ENCODE data around the gene ACOT13. TPM values are rescaled to one million over a fixed set of nuclear protein-coding genes. Genes with fewer than 3 reads are reported as not detected.

ACOT13 gene
- total and polyA plus RNA-seq, 2 donors (not counting 1 experiment from before 2014, with no cell fraction given) = 3.6 to 6.6 TPM

DNA sequence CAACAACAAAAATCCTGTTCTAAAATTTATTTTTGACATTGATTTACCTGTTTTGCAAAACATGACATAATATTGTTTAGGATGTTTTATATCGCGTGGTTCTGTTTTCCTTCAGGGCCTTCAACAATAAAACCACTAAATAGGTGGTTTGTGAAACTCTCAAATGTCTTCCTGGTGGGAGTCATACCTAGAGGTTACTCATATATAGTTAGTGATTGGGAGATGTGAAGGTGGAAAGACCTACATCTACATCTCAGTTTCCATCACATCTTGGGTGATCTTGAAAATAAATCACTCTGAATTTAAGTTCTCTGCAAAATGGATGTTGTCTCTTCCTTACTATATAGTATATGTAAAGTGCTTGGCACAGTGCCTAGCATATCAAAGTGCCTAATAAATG lies 29.2 kb downstream of the ACOT13 start:
- ChIA-PET POLR2A (no interaction called here), CTCF (interaction anchor here (1.0 to 8.8 kb wide), 5 partner anchors 12 to 202 kb away, joined by 4 to 156 read pairs (median 5); partner anchors contain the start of gene ALDH5A1)
- H3K9me3 ChIP-seq (ENCODE audit: control extremely low read depth in 1 of 3, control insufficient read depth in 2 of 3, insufficient read depth in 1 of 3, low read length in 2 of 3) = no peaks in the 10 kb centered on the region
- peaks cover 0 to under 1% of the 10 kb centered on the region in 2 experiments for H3K36me3 ChIP-seq (replicated peaks in 1 of 2; ENCODE audit: control extremely low read depth in 1 of 2, control insufficient read depth in 1 of 2, extremely low read depth in 1 of 2, insufficient read depth in 2 of 2, low read length in 1 of 2)
- no peaks in the 10 kb centered on the region for H3K27me3 Mint-ChIP-seq
- TF ChIP-seq, protein P1, sequence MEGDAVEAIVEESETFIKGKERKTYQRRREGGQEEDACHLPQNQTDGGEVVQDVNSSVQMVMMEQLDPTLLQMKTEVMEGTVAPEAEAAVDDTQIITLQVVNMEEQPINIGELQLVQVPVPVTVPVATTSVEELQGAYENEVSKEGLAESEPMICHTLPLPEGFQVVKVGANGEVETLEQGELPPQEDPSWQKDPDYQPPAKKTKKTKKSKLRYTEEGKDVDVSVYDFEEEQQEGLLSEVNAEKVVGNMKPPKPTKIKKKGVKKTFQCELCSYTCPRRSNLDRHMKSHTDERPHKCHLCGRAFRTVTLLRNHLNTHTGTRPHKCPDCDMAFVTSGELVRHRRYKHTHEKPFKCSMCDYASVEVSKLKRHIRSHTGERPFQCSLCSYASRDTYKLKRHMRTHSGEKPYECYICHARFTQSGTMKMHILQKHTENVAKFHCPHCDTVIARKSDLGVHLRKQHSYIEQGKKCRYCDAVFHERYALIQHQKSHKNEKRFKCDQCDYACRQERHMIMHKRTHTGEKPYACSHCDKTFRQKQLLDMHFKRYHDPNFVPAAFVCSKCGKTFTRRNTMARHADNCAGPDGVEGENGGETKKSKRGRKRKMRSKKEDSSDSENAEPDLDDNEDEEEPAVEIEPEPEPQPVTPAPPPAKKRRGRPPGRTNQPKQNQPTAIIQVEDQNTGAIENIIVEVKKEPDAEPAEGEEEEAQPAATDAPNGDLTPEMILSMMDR (IDR thresholded peaks at IDR 0.05) = peak; percentile 1
- TF ChIP-seq EZH2 (IDR thresholded peaks at IDR 0.05; ENCODE audit: borderline replicate concordance, insufficient read depth, low read depth, low read length, poor library complexity, severe bottlenecking) = no peak
- intact Hi-C loops (cut with micrococcal nuclease) = loop anchor here (10.0 kb wide), 1 partner anchor 51 kb away; the partner anchor contains the start of gene KIAA0319
- H4K20me1 ChIP-seq (ENCODE audit: control insufficient read depth, insufficient read depth, low read length, poor library complexity, severe bottlenecking) = no peaks in the 10 kb centered on the region
- no peak overlapping the region for H3K27ac Mint-ChIP-seq
- no peaks in the 10 kb centered on the region for H3K27me3 ChIP-seq (replicated peaks in 1 of 4; ENCODE audit: control extremely low read depth in 1 of 4, control insufficient read depth in 3 of 4, insufficient read depth in 4 of 4, low read length in 3 of 4)
- no peaks in the 10 kb centered on the region for H3K4me1 ChIP-seq (ENCODE audit: control insufficient read depth in 2 of 2, insufficient read depth in 2 of 2, low read length in 2 of 2)
- ATAC-seq (ENCODE audit: low read depth) (no peak), DNase-seq (no peak)
- H3K9me3 Mint-ChIP-seq (ENCODE audit: insufficient read depth) = no peaks in the 10 kb centered on the region
- no peaks in the 10 kb centered on the region for H3K79me2 ChIP-seq (ENCODE audit: control insufficient read depth, insufficient read depth, low read length)
- H3K4me2 ChIP-seq (replicated peaks; ENCODE audit: low read depth, low read length, poor library complexity, severe bottlenecking) = no peak overlapping the region
- H3K27ac ChIP-seq (ENCODE audit: low read length in 2 of 2) = no peak overlapping the region
- H3K4me3 ChIP-seq (ENCODE audit: control extremely low read depth in 1 of 5, extremely low read depth in 1 of 5, insufficient read depth in 1 of 5, low read depth in 2 of 5, low read length in 4 of 5) = no peak overlapping the region
- H3K4me3 Mint-ChIP-seq = no peak overlapping the region
- no CpG with 5 or more reads among the region's 2 CpGs for WGBS (ENCODE audit: insufficient coverage)
- H3K9ac ChIP-seq (ENCODE audit: low read length) = no peak overlapping the region
- peaks cover 9% of the 10 kb centered on the region for H3K4me1 Mint-ChIP-seq
- no peak overlapping the region for H2AFZ ChIP-seq (ENCODE audit: insufficient read depth, low read depth, low read length, poor library complexity, severe bottlenecking)

- TF ChIP-seq, protein P1 (IDR thresholded peaks at IDR 0.05) = no peak
- no peak for TF ChIP-seq EZH2 (IDR thresholded peaks at IDR 0.05; ENCODE audit: borderline replicate concordance, insufficient read depth, low read depth, low read length, poor library complexity, severe bottlenecking)
- ATAC-seq (ENCODE audit: low read depth) = no peak
- H3K27me3 ChIP-seq (replicated peaks in 1 of 4; ENCODE audit: control extremely low read depth in 1 of 4, control insufficient read depth in 3 of 4, insufficient read depth in 4 of 4, low read length in 3 of 4) = no peaks in the 10 kb centered on the region
- no peak overlapping the region for H3K4me3 ChIP-seq (ENCODE audit: control extremely low read depth in 1 of 5, extremely low read depth in 1 of 5, insufficient read depth in 1 of 5, low read depth in 2 of 5, low read length in 4 of 5)
- no peak overlapping the region for H3K4me2 ChIP-seq (replicated peaks; ENCODE audit: low read depth, low read length, poor library complexity, severe bottlenecking)
- peaks cover 0 to 31% of the 10 kb centered on the region in 2 experiments for H3K36me3 ChIP-seq (replicated peaks in 1 of 2; ENCODE audit: control extremely low read depth in 1 of 2, control insufficient read depth in 1 of 2, extremely low read depth in 1 of 2, insufficient read depth in 2 of 2, low read length in 1 of 2)
- no peaks in the 10 kb centered on the region for H3K9me3 ChIP-seq (ENCODE audit: control extremely low read depth in 1 of 3, control insufficient read depth in 2 of 3, insufficient read depth in 1 of 3, low read length in 2 of 3)
- H2AFZ ChIP-seq (ENCODE audit: insufficient read depth, low read depth, low read length, poor library complexity, severe bottlenecking) = no peak overlapping the region
- H3K4me1 ChIP-seq (ENCODE audit: control insufficient read depth in 2 of 2, insufficient read depth in 2 of 2, low read length in 2 of 2) = no peaks in the 10 kb centered on the region
- CTCF ChIA-PET = interaction anchor here (8.8 kb wide), 1 partner anchor 117 kb away, joined by 156 read pairs; no protein-coding TSS in a partner anchor
- DNase-seq = no peak
- H3K27me3 Mint-ChIP-seq = no peaks in the 10 kb centered on the region
- H3K79me2 ChIP-seq (ENCODE audit: control insufficient read depth, insufficient read depth, low read length) = no peaks in the 10 kb centered on the region
- no peak overlapping the region for H3K9ac ChIP-seq (ENCODE audit: low read length)
- WGBS (ENCODE audit: insufficient coverage) = no CpG with 5 or more reads among the region's 3 CpGs
- H3K9me3 Mint-ChIP-seq (ENCODE audit: insufficient read depth) = no peaks in the 10 kb centered on the region
- peak overlapping the region in 1 of 2 donors; percentile 56 for H3K27ac ChIP-seq (ENCODE audit: low read length in 2 of 2)
- no peak overlapping the region for H3K4me3 Mint-ChIP-seq
- H3K4me1 Mint-ChIP-seq = peaks cover 25% of the 10 kb centered on the region
- H3K27ac Mint-ChIP-seq = peak overlapping the region; percentile 53
- H4K20me1 ChIP-seq (ENCODE audit: control insufficient read depth, insufficient read depth, low read length, poor library complexity, severe bottlenecking) = peaks cover 3% of the 10 kb centered on the region
- intact Hi-C loops (cut with micrococcal nuclease) = loop anchor here (10.0 kb wide), 1 partner anchor 55 kb away; the partner anchor contains the start of gene KIAA0319
- POLR2A ChIA-PET = no interaction called here
These were observed 32.9 kb downstream of the ACOT13 start for GRCh38 chr6:24699521-24700359.
